GM12878 (cell line): Measurements from ENCODE around the gene RAB37. TPM values are rescaled to one million over a fixed set of nuclear protein-coding genes. Genes with fewer than 3 reads are reported as not detected.

Experiments used
- ATAC-seq: fragments of 200-7000 bp; cut with Tn5 transposase; 3 replicates; pipeline ENCODE4 v1.9.1; 2020; ENCODE audit warnings: mild to moderate bottlenecking, moderate library complexity
- BruUV-seq: library from RNA; stranded (reverse); fragments of 400-500 nt; replicated peaks from 2 replicates; lab custom pipeline; 2021; lab: Mats Ljungman, UMichigan
- CTCF ChIA-PET: fragments of 300-600 bp; sonication (Branson Sonifier 250); formaldehyde crosslinking; extraction: SDS; loops from one replicate; lab custom pipeline; 2021; ENCODE audit warnings: inconsistent platforms; lab: Yijun Ruan, JAX
- POLR2A ChIA-PET: fragments of 350-600 bp; formaldehyde crosslinking; extraction: SDS; loops from one replicate; lab custom pipeline; 2021; ENCODE audit warnings: inconsistent platforms; lab: Charles Lee
- RAD21 ChIA-PET: fragments of 300-600 bp; sonication (Branson Sonifier 250); formaldehyde crosslinking; loops from one replicate; lab custom pipeline; 2023; ENCODE audit warnings: antibody characterized with exemption; ENCODE audit not compliant: unreplicated experiment; lab: Charles Lee
- SMC1A ChIA-PET: fragments of 300-600 bp; sonication (Branson Sonifier 250); formaldehyde crosslinking; loops from one replicate; lab custom pipeline; 2023; ENCODE audit not compliant: unreplicated experiment, uncharacterized antibody; lab: Charles Lee
- DNase-seq: peaks from one replicate; pipeline ENCODE4 v3.0.0-alpha.2; 2011; ENCODE audit warnings: low read depth, low spot score
- FAIRE-seq: peaks from 3 replicates; lab custom pipeline; 2011; peaks lifted over from hg19 to GRCh38; lab: Jason Lieb, UNC
- H2AFZ ChIP-seq: 2 replicates; pipeline ENCODE4 v1.6.0; 2011; ENCODE audit warnings: low read depth, low read length, control low read depth; ENCODE audit not compliant: control insufficient read depth
- H3K27ac ChIP-seq: 2 replicates; pipeline ENCODE4 v1.5.1; 2011; ENCODE audit warnings: control low read depth; ENCODE audit not compliant: control insufficient read depth, insufficient read depth
- H3K27me3 ChIP-seq, 2 experiments: replicated peaks in 1 of 2; 2 replicates each; pipeline versions ENCODE4 v1.6.0 to v1.6.1; 2011; ENCODE audit warnings: low read length in 1 of 2; ENCODE audit not compliant: control insufficient read depth in 2 of 2, insufficient read depth in 2 of 2
- H3K36me3 ChIP-seq, 2 experiments: 2 replicates each; pipeline ENCODE4 v1.5.1; 2011; ENCODE audit warnings: low read length in 1 of 2; ENCODE audit not compliant: control insufficient read depth in 2 of 2, insufficient read depth in 2 of 2
- H3K4me1 ChIP-seq: 2 replicates; pipeline ENCODE4 v1.6.1; 2011; ENCODE audit warnings: mild to moderate bottlenecking, low read length, moderate library complexity, mixed read lengths; ENCODE audit not compliant: control insufficient read depth, insufficient read depth
- H3K4me2 ChIP-seq: 2 replicates; pipeline ENCODE4 v1.6.0; 2011; ENCODE audit warnings: control low read depth; ENCODE audit not compliant: control insufficient read depth, insufficient read depth
- H3K4me3 ChIP-seq: fragments of 200-600 bp; sonication (generic); 2 replicates; pipeline ENCODE4 v1.5.1; 2016
- H3K79me2 ChIP-seq: 2 replicates; pipeline ENCODE4 v1.6.0; 2011; ENCODE audit warnings: low read length; ENCODE audit not compliant: control insufficient read depth, insufficient read depth
- H3K9ac ChIP-seq: 2 replicates; pipeline ENCODE4 v1.8.0; 2011; ENCODE audit warnings: low read length, control low read depth, mixed read lengths; ENCODE audit not compliant: control insufficient read depth, insufficient read depth
- H3K9me3 ChIP-seq: replicated peaks from 3 replicates; pipeline ENCODE4 v1.5.1; 2011; ENCODE audit warnings: mild to moderate bottlenecking, low read length; ENCODE audit not compliant: control insufficient read depth, insufficient read depth
- H4K20me1 ChIP-seq: 2 replicates; pipeline ENCODE4 v1.6.0; 2011; ENCODE audit not compliant: control insufficient read depth, insufficient read depth
- CREB1 ChIP-seq: IDR thresholded peaks from 2 replicates; pipeline ENCODE4 v1.6.1; 2012; ENCODE audit warnings: low read depth, mild to moderate bottlenecking, inconsistent platforms
- FOXM1 ChIP-seq: IDR thresholded peaks from 2 replicates; pipeline ENCODE4 v1.6.1; 2012; ENCODE audit warnings: low read depth, mild to moderate bottlenecking, inconsistent platforms, low read length, moderate library complexity
- GATAD2B ChIP-seq: fragments of 450-650 bp; conservative IDR thresholded peaks from 2 replicates; pipeline ENCODE4 v1.6.1; 2017; ENCODE audit warnings: low read depth, mild to moderate bottlenecking, moderate library complexity
- MEF2B ChIP-seq: fragments of 450-650 bp; IDR thresholded peaks from 2 replicates; pipeline ENCODE4 v1.6.1; 2018; ENCODE audit warnings: mild to moderate bottlenecking, moderate library complexity; ENCODE audit not compliant: partially characterized antibody, poor library complexity, severe bottlenecking
- NR2C1 ChIP-seq: fragments of 450-650 bp; IDR thresholded peaks from 2 replicates; pipeline ENCODE4 v1.6.1; 2017; ENCODE audit warnings: antibody characterized with exemption, mild to moderate bottlenecking, moderate library complexity
- PAX8 ChIP-seq: fragments of 450-650 bp; IDR thresholded peaks from 2 replicates; pipeline ENCODE4 v1.6.1; 2017; ENCODE audit warnings: mild to moderate bottlenecking, moderate library complexity
- SIX5 ChIP-seq: IDR thresholded peaks from 2 replicates; pipeline ENCODE4 v1.6.1; 2011; ENCODE audit warnings: mild to moderate bottlenecking, low read depth, low read length, moderate library complexity; ENCODE audit not compliant: severe bottlenecking
- SMAD5 ChIP-seq: IDR thresholded peaks from 2 replicates; pipeline ENCODE4 v1.6.1; 2016; ENCODE audit warnings: antibody characterized with exemption, low read depth
- SREBF2 ChIP-seq: IDR thresholded peaks from 2 replicates; pipeline ENCODE4 v1.6.1; 2012; ENCODE audit warnings: mild to moderate bottlenecking, low read length
- TBL1XR1 ChIP-seq: IDR thresholded peaks from 2 replicates; pipeline ENCODE4 v1.6.1; 2012; ENCODE audit warnings: low read depth, low read length, improper control_type of control experiment
- WGBS: methylation state at CpG from one replicate; pipeline ENCODE4 v1.1.6; 2016; ENCODE audit warnings: low lambda C conversion rate; ENCODE audit not compliant: insufficient replicate concordance, insufficient coverage; ENCODE audit errors: missing lambda C conversion rate; 5-methylcytosine and 5-hydroxymethylcytosine counted together
- in situ Hi-C: fragments of 300-500 bp; cut with MboI; formaldehyde crosslinking; loops from 9 replicates; pipeline ENCODE4 v1.14.3; 2018; ENCODE audit warnings: mixed read lengths
- intact Hi-C: fragments of 100-400 bp; cut with micrococcal nuclease; formaldehyde crosslinking; loops from one replicate; pipeline ENCODE4 v1.14.2; 2022; ENCODE audit not compliant: unreplicated experiment
- polyA plus RNA-seq, 11 experiments: library from polyadenylated mRNA; depleted of rRNA in 4 of 11; unstranded in 6 of 11; stranded (reverse) in 5 of 11; fragments of >200 nt; fragmentation: Nextera tagmentation in 4 of 11; fragmentation: Illumina TruSeq in 1 of 11; extraction: Ambion mirVana in 4 of 11; extraction: Trizol in 1 of 11; gene quantifications; 1 replicate in 1 of 11; 2 replicates in 10 of 11; pipeline versions ENCODE4 v1.2.1 to v1.2.3, GENCODE V29; 2011 to 2016; ENCODE audit warnings: inconsistent platforms in 2 of 11, missing spikeins in 2 of 11, low read depth in 1 of 11
- total RNA-seq, 4 experiments: library from RNA; depleted of rRNA in 3 of 4; stranded (reverse); fragments of >200 nt in 3 of 4; fragmentation: Illumina TruSeq in 1 of 4; extraction: Trizol in 1 of 4; gene quantifications; 2 replicates each; pipeline versions ENCODE4 v1.2.1 to v1.2.3, GENCODE V29; 2013 to 2021
- TF ChIP-seq, protein P1 (sequence below), 3 experiments: IDR thresholded peaks in 2 of 3; conservative IDR thresholded peaks in 1 of 3; 2 replicates each; pipeline ENCODE4 v1.5.1; 2011; ENCODE audit warnings: low read depth in 3 of 3, low read length in 3 of 3, mild to moderate bottlenecking in 3 of 3, control low read depth in 2 of 3, moderate library complexity in 2 of 3, inconsistent platforms in 1 of 3, mixed read lengths in 1 of 3; ENCODE audit not compliant: control insufficient read depth in 2 of 3, insufficient read depth in 1 of 3; ENCODE audit errors: extremely low read depth in 1 of 3

The RAB37 gene
- total and polyA plus RNA-seq, 10 of the 15 experiments (the other 5 are each of a cell fraction or from before 2014, with no cell fraction given) = 0.48 to 5.6 (median 1.7) TPM

DNA sequence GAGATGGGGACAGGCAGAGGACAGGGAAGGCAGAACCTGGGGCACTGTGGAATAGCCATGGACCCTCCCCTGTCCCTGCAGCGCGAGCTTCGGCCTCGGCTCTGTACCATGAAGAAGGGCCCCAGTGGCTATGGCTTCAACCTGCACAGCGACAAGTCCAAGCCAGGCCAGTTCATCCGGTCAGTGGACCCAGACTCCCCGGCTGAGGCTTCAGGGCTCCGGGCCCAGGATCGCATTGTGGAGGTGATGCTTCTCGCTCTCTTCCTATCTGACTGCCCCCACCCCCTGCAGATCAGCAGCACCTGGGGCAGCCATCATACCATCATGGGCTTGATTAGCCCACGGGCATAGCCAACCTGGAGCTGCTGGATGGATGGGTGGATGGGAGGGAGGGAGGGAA, 24.9 kb downstream of the RAB37 start:
- no TSS peak for BruUV-seq
- CTCF ChIA-PET = interaction anchor here (2.9 to 5.2 kb wide), 2 partner anchors 8 to 25 kb away, joined by 20 read pairs; partner anchors contain the start of gene RAB37

More for the DNA sequence above, 24.9 kb downstream of the RAB37 start:
- H3K79me2 ChIP-seq = peaks cover 8% of the 10 kb centered on the region
- no peaks in the 10 kb centered on the region for H3K27me3 ChIP-seq
- ATAC-seq (no peak), DNase-seq (no peak), FAIRE-seq (no peak)
- H2AFZ ChIP-seq = no peak overlapping the region
- H3K9ac ChIP-seq = no peak overlapping the region
- TF ChIP-seq CREB1 (no peak), PAX8 (no peak), SIX5 (no peak), FOXM1 (no peak), GATAD2B (no peak), SREBF2 (no peak), MEF2B (no peak), NR2C1 (no peak), SMAD5 (no peak), TBL1XR1 (no peak)
- TF ChIP-seq, protein P1, sequence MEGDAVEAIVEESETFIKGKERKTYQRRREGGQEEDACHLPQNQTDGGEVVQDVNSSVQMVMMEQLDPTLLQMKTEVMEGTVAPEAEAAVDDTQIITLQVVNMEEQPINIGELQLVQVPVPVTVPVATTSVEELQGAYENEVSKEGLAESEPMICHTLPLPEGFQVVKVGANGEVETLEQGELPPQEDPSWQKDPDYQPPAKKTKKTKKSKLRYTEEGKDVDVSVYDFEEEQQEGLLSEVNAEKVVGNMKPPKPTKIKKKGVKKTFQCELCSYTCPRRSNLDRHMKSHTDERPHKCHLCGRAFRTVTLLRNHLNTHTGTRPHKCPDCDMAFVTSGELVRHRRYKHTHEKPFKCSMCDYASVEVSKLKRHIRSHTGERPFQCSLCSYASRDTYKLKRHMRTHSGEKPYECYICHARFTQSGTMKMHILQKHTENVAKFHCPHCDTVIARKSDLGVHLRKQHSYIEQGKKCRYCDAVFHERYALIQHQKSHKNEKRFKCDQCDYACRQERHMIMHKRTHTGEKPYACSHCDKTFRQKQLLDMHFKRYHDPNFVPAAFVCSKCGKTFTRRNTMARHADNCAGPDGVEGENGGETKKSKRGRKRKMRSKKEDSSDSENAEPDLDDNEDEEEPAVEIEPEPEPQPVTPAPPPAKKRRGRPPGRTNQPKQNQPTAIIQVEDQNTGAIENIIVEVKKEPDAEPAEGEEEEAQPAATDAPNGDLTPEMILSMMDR (IDR thresholded peaks at IDR 0.05 in 2 of 3, conservative IDR thresholded peaks at IDR 0.05 in 1 of 3; ENCODE audit: control insufficient read depth in 2 of 3, extremely low read depth in 1 of 3, insufficient read depth in 1 of 3, low read depth in 3 of 3, low read length in 3 of 3) = no peak
- H3K4me2 ChIP-seq = no peak overlapping the region
- no peaks in the 10 kb centered on the region for H4K20me1 ChIP-seq
- POLR2A ChIA-PET = no interaction called here
- H3K27ac ChIP-seq = no peak overlapping the region
- H3K4me3 ChIP-seq = no peak overlapping the region
- 99% methylated on average over 10 of the region's 11 CpGs for WGBS
- H3K36me3 ChIP-seq = peaks cover 0 to 2% of the 10 kb centered on the region in 2 experiments; a peak in 2 of 4 replicates
- intact Hi-C loops = no loop called here
- SMC1A ChIA-PET = no interaction called here
- RAD21 ChIA-PET = no interaction called here
- no peaks in the 10 kb centered on the region for H3K9me3 ChIP-seq
- in situ Hi-C loops = no loop called here
- H3K4me1 ChIP-seq = peaks cover 21% of the 10 kb centered on the region
